HG03378 (cell line): ENCODE measurements around the gene SUPT3H.
A peak's percentile ranks its signal among the peaks of the same experiment; 100 is the strongest.

Source experiments
- ATAC-seq: cut with Tn5 transposase; IDR thresholded peaks from one replicate; pipeline ENCODE4 v1.9.1; 2021; ENCODE audit warnings: mild to moderate bottlenecking, moderate library complexity; ENCODE audit not compliant: unreplicated experiment

The SUPT3H gene

GRCh38 chr6:44855562-44856411, 521.9 kb downstream of the SUPT3H start:
- no peak for ATAC-seq

- no peak for ATAC-seq
Observed at GRCh38 chr6:44854712-44855443, 522.9 kb downstream of the SUPT3H start.

- no peak for ATAC-seq
Observed at GRCh38 chr6:44851176-44851575, 526.6 kb downstream of the SUPT3H start.

- ATAC-seq, result no peak
Observed at GRCh38 chr6:44850312-44850711, 527.4 kb downstream of the SUPT3H start.

GRCh38 chr6:44849806-44850205, 527.9 kb downstream of the SUPT3H start:
- ATAC-seq, result no peak

GRCh38 chr6:44843734-44844133, 534.0 kb downstream of the SUPT3H start:
- ATAC-seq, result no peak

GRCh38 chr6:44842616-44843015, 535.1 kb downstream of the SUPT3H start:
- ATAC-seq, result no peak

- no peak for ATAC-seq
Observed at GRCh38 chr6:44841829-44842228, 535.9 kb downstream of the SUPT3H start.

GRCh38 chr6:44837741-44838140, 540.0 kb downstream of the SUPT3H start:
- no peak for ATAC-seq

GRCh38 chr6:44837255-44837654, 540.5 kb downstream of the SUPT3H start:
- ATAC-seq, result no peak

- peak; percentile 72 for ATAC-seq
Observed at GRCh38 chr6:44833248-44833647, 544.5 kb downstream of the SUPT3H start.

- ATAC-seq, result no peak
Observed at GRCh38 chr6:44831002-44831610, 546.6 kb downstream of the SUPT3H start.

GRCh38 chr6:44829836-44830235, 547.9 kb downstream of the SUPT3H start:
- ATAC-seq, result peak; percentile 76

GRCh38 chr6:44828780-44829179, 549.0 kb downstream of the SUPT3H start:
- no peak for ATAC-seq

GRCh38 chr6:44826025-44826676, 551.6 kb downstream of the SUPT3H start:
- ATAC-seq, result no peak

GRCh38 chr6:44825273-44825672, 552.5 kb downstream of the SUPT3H start:
- no peak for ATAC-seq

- ATAC-seq, result no peak
Observed at GRCh38 chr6:44824567-44824966, 553.2 kb downstream of the SUPT3H start.

GRCh38 chr6:44820759-44821158, 557.0 kb downstream of the SUPT3H start:
- no peak for ATAC-seq

GRCh38 chr6:44820321-44820720, 557.4 kb downstream of the SUPT3H start:
- ATAC-seq, result no peak

- ATAC-seq, result no peak
Observed at GRCh38 chr6:44811456-44811855, 566.3 kb downstream of the SUPT3H start.

- no peak for ATAC-seq
Observed at GRCh38 chr6:44809258-44809657, 568.5 kb downstream of the SUPT3H start.
